GM23338 (cell line): ENCODE data around the gene CD1C. TPM values are rescaled to one million over a fixed set of nuclear protein-coding genes. Genes with fewer than 3 reads are reported as not detected.
"Not testable (repeated sequence)": the region's sequence is repeated elsewhere in the genome, so short reads cannot be mapped to it uniquely, and the experiment has no call there.

Experiments
- ATAC-seq: fragments of 200-7000 bp; cut with Tn5 transposase; 3 replicates; pipeline ENCODE4 v1.9.1; 2020
- DNase-seq: peaks from one replicate; pipeline ENCODE4 v3.0.0-alpha.2; 2015; ENCODE audit warnings: low spot score
- H2AFZ ChIP-seq: fragments of 200-600 bp; sonication (generic); 2 replicates; pipeline ENCODE4 v1.8.0; 2016; ENCODE audit warnings: antibody characterized with exemption, mild to moderate bottlenecking, moderate library complexity
- H3F3A ChIP-seq: fragments of 200-600 bp; sonication (generic); replicated peaks from 2 replicates; pipeline ENCODE4 v1.8.0; 2017; ENCODE audit warnings: antibody characterized with exemption, mixed run types, low read depth
- H3K27ac ChIP-seq: fragments of 200-600 bp; sonication (generic); 2 replicates; pipeline ENCODE4 v1.6.1; 2016; ENCODE audit warnings: low read depth
- H3K27me3 ChIP-seq: fragments of 200-600 bp; sonication (generic); 2 replicates; pipeline ENCODE4 v1.8.0; 2016; ENCODE audit warnings: mild to moderate bottlenecking, mixed run types, moderate library complexity; ENCODE audit not compliant: insufficient read depth
- H3K36me3 ChIP-seq: fragments of 200-600 bp; sonication (generic); 2 replicates; pipeline ENCODE4 v1.8.0; 2016; ENCODE audit warnings: mild to moderate bottlenecking; ENCODE audit not compliant: insufficient read depth
- H3K4me1 ChIP-seq: fragments of 200-600 bp; sonication (generic); 2 replicates; pipeline ENCODE4 v1.8.0; 2016; ENCODE audit warnings: mild to moderate bottlenecking, moderate library complexity; ENCODE audit not compliant: insufficient read depth
- H3K4me2 ChIP-seq: fragments of 200-600 bp; sonication (generic); 2 replicates; pipeline ENCODE4 v1.7.1; 2017; ENCODE audit warnings: mixed run types
- H3K4me3 ChIP-seq: fragments of 200-600 bp; sonication (generic); 2 replicates; pipeline ENCODE4 v1.6.1; 2016; ENCODE audit warnings: mixed run types
- H3K79me2 ChIP-seq: fragments of 200-600 bp; sonication (generic); replicated peaks from 2 replicates; pipeline ENCODE4 v1.8.0; 2017; ENCODE audit warnings: mild to moderate bottlenecking; ENCODE audit not compliant: insufficient read depth
- H3K9me2 ChIP-seq: fragments of 200-600 bp; sonication (generic); 2 replicates; pipeline ENCODE4 v1.8.0; 2017; ENCODE audit not compliant: insufficient read depth
- H4K20me1 ChIP-seq: fragments of 200-600 bp; sonication (generic); replicated peaks from 2 replicates; pipeline ENCODE4 v1.8.0; 2017; ENCODE audit warnings: mild to moderate bottlenecking; ENCODE audit not compliant: insufficient read depth
- H3K27ac Mint-ChIP-seq: 2 replicates; pipeline ENCODE4 v1.8.0; 2020; ENCODE audit warnings: inconsistent platforms, mild to moderate bottlenecking, moderate library complexity, mixed read lengths
- H3K27me3 Mint-ChIP-seq: 3 replicates; pipeline ENCODE4 v1.8.0; 2022; ENCODE audit warnings: low read depth, mild to moderate bottlenecking, moderate library complexity, mixed read lengths, inconsistent platforms; ENCODE audit not compliant: insufficient read depth, poor library complexity
- H3K36me3 Mint-ChIP-seq: 3 replicates; pipeline ENCODE4 v1.8.0; 2021; ENCODE audit warnings: low read depth, mild to moderate bottlenecking, inconsistent platforms, moderate library complexity, mixed read lengths
- H3K4me1 Mint-ChIP-seq: 3 replicates; pipeline ENCODE4 v1.8.0; 2020; ENCODE audit warnings: mild to moderate bottlenecking, inconsistent platforms, mixed read lengths
- H3K4me3 Mint-ChIP-seq: 3 replicates; pipeline ENCODE4 v1.8.0; 2021; ENCODE audit warnings: moderate library complexity, mild to moderate bottlenecking, inconsistent platforms, mixed read lengths
- H3K9me3 Mint-ChIP-seq: 3 replicates; pipeline ENCODE4 v1.8.0; 2020; ENCODE audit warnings: moderate library complexity, mild to moderate bottlenecking, inconsistent platforms, mixed read lengths
- CREB1 ChIP-seq: fragments of 250-450 bp; sonication (Bioruptor Pico); IDR thresholded peaks from 2 replicates; pipeline ENCODE4 v1.5.0; 2020; ENCODE audit warnings: low read depth, mild to moderate bottlenecking, moderate library complexity
- CTCF ChIP-seq, 2 experiments: fragments of 200-600 bp in 1 of 2; sonication (generic) in 1 of 2; conservative IDR thresholded peaks; 2 replicates each; pipeline versions ENCODE4 v1.5.1 to v1.6.1; 2016 to 2017; ENCODE audit warnings: antibody characterized with exemption in 2 of 2, low read depth in 2 of 2, mild to moderate bottlenecking in 2 of 2, moderate library complexity in 1 of 2
- EZH2 ChIP-seq: fragments of 200-600 bp; sonication (generic); IDR thresholded peaks from one replicate; pipeline ENCODE4 v1.8.0; 2017; ENCODE audit warnings: antibody characterized with exemption, mild to moderate bottlenecking, low read depth; ENCODE audit not compliant: unreplicated experiment
- JUNB ChIP-seq: IDR thresholded peaks from one replicate; pipeline ENCODE4 v1.6.1; 2016; ENCODE audit warnings: antibody characterized with exemption; ENCODE audit not compliant: unreplicated experiment
- NANOG ChIP-seq: IDR thresholded peaks from 2 replicates; pipeline ENCODE4 v1.6.1; 2016; ENCODE audit warnings: antibody characterized with exemption, borderline replicate concordance
- POLR2AphosphoS5 ChIP-seq: IDR thresholded peaks from 2 replicates; pipeline ENCODE4 v1.6.1; 2016; ENCODE audit warnings: antibody characterized with exemption, low read depth
- STAT1 ChIP-seq: IDR thresholded peaks from one replicate; pipeline ENCODE4 v1.6.1; 2016; ENCODE audit warnings: antibody characterized with exemption; ENCODE audit not compliant: unreplicated experiment
- polyA plus RNA-seq: library from polyadenylated mRNA; unstranded; fragments of >200 nt; fragmentation: Nextera tagmentation; extraction: Ambion mirVana; gene quantifications from 2 replicates; pipeline ENCODE4 v1.2.1, GENCODE V29; 2016
- total RNA-seq: library from RNA; depleted of rRNA; stranded (reverse); fragments of >200 nt; shearing (Covaris generic); gene quantifications from 2 replicates; pipeline ENCODE4 v1.2.3, GENCODE V29; 2014
- TF ChIP-seq, protein P1 (sequence below): IDR thresholded peaks from one replicate; pipeline ENCODE4 v1.6.1; 2018; ENCODE audit warnings: antibody characterized with exemption; ENCODE audit not compliant: unreplicated experiment

The CD1C gene
- total and polyA plus RNA-seq, 2 experiments from 2014 or later: not detected

DNA sequence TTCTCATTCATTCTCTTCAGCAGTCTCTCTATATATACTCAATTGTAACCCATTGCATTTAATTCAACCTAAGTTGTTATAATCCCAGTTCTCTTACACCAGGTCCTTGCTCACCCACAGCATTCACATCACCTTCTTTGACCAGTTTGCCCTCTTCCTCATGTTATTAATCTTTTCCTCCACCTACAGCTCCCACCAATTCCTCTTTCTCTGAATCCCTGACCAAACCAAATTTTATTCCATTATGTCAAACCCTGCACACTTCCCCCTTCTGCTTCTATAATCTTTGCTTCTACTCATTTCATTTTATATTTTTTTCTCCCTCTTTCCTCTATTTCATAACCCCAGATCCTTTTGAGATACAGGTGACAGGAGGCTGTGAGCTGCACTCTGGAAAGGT is 34.1 kb upstream of the CD1C start (continued):
- TF ChIP-seq CTCF (conservative IDR thresholded peaks at IDR 0.05; ENCODE audit: low read depth in 2 of 2): no peak
- TF ChIP-seq NANOG: no peak

- H3K36me3 ChIP-seq, H3K27ac ChIP-seq, H3F3A ChIP-seq, H3K36me3 Mint-ChIP-seq, H3K27ac Mint-ChIP-seq, H3K4me3 ChIP-seq, ATAC-seq, H3K4me2 ChIP-seq, H2AFZ ChIP-seq, H3K4me1 ChIP-seq, H3K4me3 Mint-ChIP-seq, H3K79me2 ChIP-seq, H3K4me1 Mint-ChIP-seq, H4K20me1 ChIP-seq, H3K9me3 Mint-ChIP-seq, H3K9me2 ChIP-seq, DNase-seq, H3K27me3 Mint-ChIP-seq, H3K27me3 ChIP-seq: not testable (repeated sequence)
Measured at GRCh38 chr1:158256747-158257146, 33.0 kb upstream of the CD1C start.

DNA sequence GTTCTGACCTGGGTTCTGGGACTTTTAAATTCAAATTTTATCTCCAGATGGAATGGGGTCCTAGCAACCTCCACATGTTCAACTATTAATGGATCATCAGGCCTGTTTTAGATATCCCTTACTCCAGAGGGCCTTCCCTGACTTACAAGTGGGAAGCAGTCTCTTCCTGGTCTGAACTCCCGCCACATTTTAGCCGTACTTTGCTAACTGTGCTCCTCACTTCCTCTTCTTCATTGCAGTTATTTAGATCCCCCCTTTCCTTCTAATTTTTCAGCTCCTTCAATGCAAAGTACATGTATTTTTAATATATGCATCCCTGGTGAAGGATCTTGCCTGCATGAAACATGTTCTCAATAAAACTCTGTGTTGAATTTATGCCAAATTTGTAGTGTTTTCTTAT is 31.8 kb upstream of the CD1C start:
- no peak overlapping the region for H3K4me2 ChIP-seq
- ATAC-seq (no peak), DNase-seq (no peak)
- 0 out of 2 replicates have a peak, but pooled peaks cover 3% of the 10 kb centered on the region for H3K9me2 ChIP-seq
- no peaks in the 10 kb centered on the region for H3K27me3 ChIP-seq
- no peak overlapping the region for H3K4me3 Mint-ChIP-seq
- no peak overlapping the region for H3K4me3 ChIP-seq
- no peaks in the 10 kb centered on the region for H3K36me3 ChIP-seq
- no peaks in the 10 kb centered on the region for H3F3A ChIP-seq
- H3K79me2 ChIP-seq: no peaks in the 10 kb centered on the region
- H3K36me3 Mint-ChIP-seq: no peaks in the 10 kb centered on the region
- H3K27me3 Mint-ChIP-seq: no peaks in the 10 kb centered on the region
- H3K4me1 ChIP-seq: no peaks in the 10 kb centered on the region
- H3K4me1 Mint-ChIP-seq: no peaks in the 10 kb centered on the region
- no peaks in the 10 kb centered on the region for H4K20me1 ChIP-seq
- no peaks in the 10 kb centered on the region for H3K9me3 Mint-ChIP-seq
- no peak overlapping the region for H3K27ac Mint-ChIP-seq
- H2AFZ ChIP-seq: peak overlapping the region; percentile 66; the same call in 1 of the 2 replicates
- no peak overlapping the region for H3K27ac ChIP-seq
- no peak for TF ChIP-seq POLR2AphosphoS5
- no peak for TF ChIP-seq JUNB
- TF ChIP-seq, protein P1, sequence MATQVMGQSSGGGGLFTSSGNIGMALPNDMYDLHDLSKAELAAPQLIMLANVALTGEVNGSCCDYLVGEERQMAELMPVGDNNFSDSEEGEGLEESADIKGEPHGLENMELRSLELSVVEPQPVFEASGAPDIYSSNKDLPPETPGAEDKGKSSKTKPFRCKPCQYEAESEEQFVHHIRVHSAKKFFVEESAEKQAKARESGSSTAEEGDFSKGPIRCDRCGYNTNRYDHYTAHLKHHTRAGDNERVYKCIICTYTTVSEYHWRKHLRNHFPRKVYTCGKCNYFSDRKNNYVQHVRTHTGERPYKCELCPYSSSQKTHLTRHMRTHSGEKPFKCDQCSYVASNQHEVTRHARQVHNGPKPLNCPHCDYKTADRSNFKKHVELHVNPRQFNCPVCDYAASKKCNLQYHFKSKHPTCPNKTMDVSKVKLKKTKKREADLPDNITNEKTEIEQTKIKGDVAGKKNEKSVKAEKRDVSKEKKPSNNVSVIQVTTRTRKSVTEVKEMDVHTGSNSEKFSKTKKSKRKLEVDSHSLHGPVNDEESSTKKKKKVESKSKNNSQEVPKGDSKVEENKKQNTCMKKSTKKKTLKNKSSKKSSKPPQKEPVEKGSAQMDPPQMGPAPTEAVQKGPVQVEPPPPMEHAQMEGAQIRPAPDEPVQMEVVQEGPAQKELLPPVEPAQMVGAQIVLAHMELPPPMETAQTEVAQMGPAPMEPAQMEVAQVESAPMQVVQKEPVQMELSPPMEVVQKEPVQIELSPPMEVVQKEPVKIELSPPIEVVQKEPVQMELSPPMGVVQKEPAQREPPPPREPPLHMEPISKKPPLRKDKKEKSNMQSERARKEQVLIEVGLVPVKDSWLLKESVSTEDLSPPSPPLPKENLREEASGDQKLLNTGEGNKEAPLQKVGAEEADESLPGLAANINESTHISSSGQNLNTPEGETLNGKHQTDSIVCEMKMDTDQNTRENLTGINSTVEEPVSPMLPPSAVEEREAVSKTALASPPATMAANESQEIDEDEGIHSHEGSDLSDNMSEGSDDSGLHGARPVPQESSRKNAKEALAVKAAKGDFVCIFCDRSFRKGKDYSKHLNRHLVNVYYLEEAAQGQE: no peak
- TF ChIP-seq STAT1: no peak
- no peak for TF ChIP-seq CTCF (conservative IDR thresholded peaks at IDR 0.05; ENCODE audit: low read depth in 2 of 2)
- TF ChIP-seq EZH2: no peak
- TF ChIP-seq CREB1 (CRISPR knock-in tag): no peak
